ENCODE measurements around the gene FMN1. TPM values are rescaled to one million over a fixed set of nuclear protein-coding genes. Genes with fewer than 3 reads are reported as not detected.

Gene FMN1
- total RNA-seq, 4 donors from 2014 or later: 12.6 to 52.2 (median 20.1) TPM

GRCh38 chr15:32901995-32902394 lies 292.5 kb downstream of the FMN1 start:
- WGBS, 2 donors: 85 to 86% methylated on average over 3 of the region's 3 CpGs
- TF ChIP-seq POLR2A (IDR thresholded peaks at IDR 0.05): no peak
- TF ChIP-seq CTCF (IDR thresholded peaks at IDR 0.05): no peak
- H3K4me3 ChIP-seq (ENCODE audit: low read depth, poor library complexity, severe bottlenecking): no peak overlapping the region
- intact Hi-C loops (cut with DNase I; ENCODE audit: low total_unique reads): no loop called here
- no peak for DNase-seq (ENCODE audit: low spot score in 2 of 2)

DNA sequence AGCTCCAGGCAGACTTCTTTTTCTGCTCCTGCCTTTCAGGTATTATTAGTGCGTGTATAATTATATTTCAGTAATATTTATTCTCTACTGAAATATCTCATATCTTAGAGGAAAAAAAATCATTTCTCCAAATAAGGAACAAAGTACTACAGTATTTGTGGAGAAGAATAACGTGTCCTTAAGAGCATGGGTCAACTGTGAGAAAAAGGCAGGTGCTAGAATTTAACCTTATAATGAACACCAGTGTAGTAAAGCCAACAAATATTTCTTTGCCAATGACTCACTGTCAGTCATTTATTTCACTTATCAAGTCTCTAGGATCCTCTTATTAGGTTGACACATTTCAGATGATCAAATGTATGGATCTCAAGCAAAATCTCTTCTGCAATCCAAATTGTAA lies 293.3 kb downstream of the FMN1 start:
- WGBS, 2 donors: 77 to 83% methylated on average over 2 of the region's 2 CpGs
- TF ChIP-seq POLR2A (IDR thresholded peaks at IDR 0.05) (no peak), CTCF (IDR thresholded peaks at IDR 0.05) (no peak)
- no peak overlapping the region for H3K4me3 ChIP-seq (ENCODE audit: low read depth, poor library complexity, severe bottlenecking)

DNA sequence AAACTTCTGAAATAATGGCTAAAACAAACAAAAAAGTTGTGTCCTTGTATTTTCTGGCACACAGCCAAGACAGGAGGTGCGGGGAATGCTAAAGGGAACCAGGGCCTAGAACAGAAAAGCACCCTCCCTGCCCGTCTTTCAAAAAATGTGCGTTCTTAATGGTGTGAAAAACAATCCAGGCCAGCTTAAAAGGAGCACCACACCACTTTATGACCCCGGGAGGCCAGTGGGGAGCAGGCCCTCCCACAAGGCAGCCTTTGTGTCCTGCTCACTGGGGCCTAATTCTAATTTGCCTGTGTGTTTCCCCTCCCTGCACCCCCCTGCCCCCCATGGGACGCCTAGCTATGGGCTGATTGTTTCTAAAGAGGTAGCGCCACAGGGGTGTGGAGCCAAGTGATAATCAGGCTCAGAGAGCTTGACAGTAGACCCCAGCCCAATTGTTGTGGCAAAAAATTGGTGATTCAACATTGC lies 295.4 kb downstream of the FMN1 start:
- no peak for DNase-seq (ENCODE audit: low spot score in 2 of 2)
- intact Hi-C loops (cut with DNase I; ENCODE audit: low total_unique reads): no loop called here
- H3K4me3 ChIP-seq (ENCODE audit: low read depth, poor library complexity, severe bottlenecking): no peak overlapping the region
- 74 to 75% methylated on average over 6 of the region's 6 CpGs for WGBS, 2 donors
- TF ChIP-seq CTCF (IDR thresholded peaks at IDR 0.05) (no peak), POLR2A (IDR thresholded peaks at IDR 0.05) (no peak)

More for the DNA sequence above, 293.3 kb downstream of the FMN1 start:
- intact Hi-C loops (cut with DNase I; ENCODE audit: low total_unique reads): no loop called here
- DNase-seq (ENCODE audit: low spot score in 2 of 2): no peak

- intact Hi-C loops (cut with DNase I; ENCODE audit: low total_unique reads): no loop called here
- no peak overlapping the region for H3K4me3 ChIP-seq (ENCODE audit: low read depth, poor library complexity, severe bottlenecking)
- 80 to 89% methylated on average over 4 of the region's 4 CpGs for WGBS, 2 donors
- TF ChIP-seq POLR2A (IDR thresholded peaks at IDR 0.05) (no peak), CTCF (IDR thresholded peaks at IDR 0.05) (no peak)
- no peak for DNase-seq (ENCODE audit: low spot score in 2 of 2)
Observed at GRCh38 chr15:32898414-32898813, 296.1 kb downstream of the FMN1 start.

- TF ChIP-seq CTCF (IDR thresholded peaks at IDR 0.05) (no peak), POLR2A (IDR thresholded peaks at IDR 0.05) (no peak)
- no peak overlapping the region for H3K4me3 ChIP-seq (ENCODE audit: low read depth, poor library complexity, severe bottlenecking)
- DNase-seq (ENCODE audit: low spot score in 2 of 2): no peak
- intact Hi-C loops (cut with DNase I; ENCODE audit: low total_unique reads): no loop called here
Observed at GRCh38 chr15:32893421-32893820, 301.1 kb downstream of the FMN1 start.

DNA sequence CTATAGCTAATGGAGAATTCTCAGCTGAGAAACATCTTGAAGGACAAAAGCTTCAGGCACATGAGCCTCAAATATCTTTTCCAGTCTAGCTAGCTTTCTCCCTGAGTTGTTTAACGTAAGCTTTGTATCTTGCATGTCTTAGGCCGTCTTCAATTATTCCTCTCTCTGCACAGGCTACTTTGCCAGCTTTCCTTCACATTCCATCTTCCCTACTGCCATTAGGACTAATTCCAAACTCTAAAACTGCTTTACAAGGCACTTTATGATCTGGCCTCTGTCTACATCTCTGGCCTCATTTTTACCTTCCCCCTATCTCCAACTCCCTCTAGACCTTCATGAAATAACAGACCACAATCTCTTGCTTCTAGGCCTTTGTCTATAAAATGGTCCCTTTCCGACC lies 305.3 kb downstream of the FMN1 start:
- no peak for DNase-seq (ENCODE audit: low spot score in 2 of 2)
- H3K4me3 ChIP-seq (ENCODE audit: low read depth, poor library complexity, severe bottlenecking): no peak overlapping the region
- WGBS, 2 donors: 73 to 82% methylated on average over 3 of the region's 3 CpGs
- intact Hi-C loops (cut with DNase I; ENCODE audit: low total_unique reads): no loop called here
- TF ChIP-seq POLR2A (IDR thresholded peaks at IDR 0.05) (no peak), CTCF (IDR thresholded peaks at IDR 0.05) (no peak)
